Activated CD8-positive, alpha-beta T cell treated with anti-CD3 and anti-CD28 coated beads for 36 hours (primary cell): ENCODE data around the gene CYP26B1. TPM values are rescaled to one million over a fixed set of nuclear protein-coding genes. Genes with fewer than 3 reads are reported as not detected.

Experiments
- ATAC-seq: fragments of 200-7000 bp; cut with Tn5 transposase; one replicate; pipeline ENCODE4 v1.10.0; 2021; ENCODE audit warnings: mild to moderate bottlenecking, moderate library complexity
- CTCF ChIA-PET: fragments of 350-600 bp; sonication (Branson Sonifier 250); formaldehyde crosslinking; loops from one replicate; lab custom pipeline; 2021; ENCODE audit warnings: antibody characterized with exemption; lab: Charles Lee
- POLR2A ChIA-PET: fragments of 350-600 bp; sonication (Branson Sonifier 250); formaldehyde crosslinking; loops from one replicate; lab custom pipeline; 2021; ENCODE audit warnings: antibody characterized with exemption; lab: Charles Lee
- DNase-seq: peaks from one replicate; pipeline ENCODE4 v3.0.0-alpha.2; 2020
- H3K27ac Mint-ChIP-seq: one replicate; pipeline ENCODE4 v1.8.0; 2021; ENCODE audit warnings: mild to moderate bottlenecking, mixed read lengths
- H3K27me3 Mint-ChIP-seq: one replicate; pipeline ENCODE4 v1.8.0; 2021; ENCODE audit warnings: mixed read lengths
- H3K36me3 Mint-ChIP-seq: one replicate; pipeline ENCODE4 v1.8.0; 2021; ENCODE audit warnings: low read depth, mixed read lengths
- H3K4me1 Mint-ChIP-seq: one replicate; pipeline ENCODE4 v1.8.0; 2021; ENCODE audit warnings: low read depth, mixed read lengths
- H3K4me3 Mint-ChIP-seq: one replicate; pipeline ENCODE4 v1.8.0; 2021; ENCODE audit warnings: mild to moderate bottlenecking, moderate library complexity, mixed read lengths
- H3K9me3 Mint-ChIP-seq: one replicate; pipeline ENCODE4 v1.8.0; 2021; ENCODE audit warnings: mixed read lengths
- CTCF ChIP-seq: fragments of 200-600 bp; IDR thresholded peaks from one replicate; pipeline ENCODE4 v1.8.0; 2022; ENCODE audit warnings: antibody characterized with exemption, mild to moderate bottlenecking
- intact Hi-C: fragments of 100-400 bp; cut with micrococcal nuclease; formaldehyde crosslinking; loops from one replicate; pipeline ENCODE4 v1.10.0; 2022
- total RNA-seq, 2 experiments: library from RNA; stranded (reverse); gene quantifications; one replicate each; pipeline ENCODE4 v1.2.3, GENCODE V29; 2021

CYP26B1 gene
- total RNA-seq, 2 experiments from 2014 or later = not detected

- Mint-ChIP-seq H3K36me3 (no peaks in the 10 kb centered on the region), H3K4me1 (peaks cover 36% of the 10 kb centered on the region), H3K27ac (no peak overlapping the region), H3K27me3 (peaks cover 58% of the 10 kb centered on the region), H3K9me3 (no peaks in the 10 kb centered on the region), H3K4me3 (peak overlapping the region; percentile 66)
- ChIA-PET POLR2A (no interaction called here), CTCF (interaction anchor here (0.6 to 2.3 kb wide), 4 partner anchors 228 to 600 kb away, joined by 3 to 9 read pairs (median 3); no protein-coding TSS in a partner anchor)
- peak; percentile 49 for DNase-seq
- TF ChIP-seq CTCF = no peak
- intact Hi-C loops = no loop called here
- ATAC-seq = peak; percentile 15
These were observed 1.3 kb upstream of the CYP26B1 start for GRCh38 chr2:72148837-72149555.

GRCh38 chr2:72148003-72148836 lies 558 bp upstream of the CYP26B1 start:
- Mint-ChIP-seq H3K4me1 (peaks cover 40% of the 10 kb centered on the region), H3K4me3 (peak overlapping the region; percentile 66), H3K36me3 (no peaks in the 10 kb centered on the region), H3K27me3 (peaks cover 65% of the 10 kb centered on the region), H3K27ac (no peak overlapping the region), H3K9me3 (no peaks in the 10 kb centered on the region)
- intact Hi-C loops = no loop called here
- ChIA-PET POLR2A (interaction anchor here (0.8 kb wide), 1 partner anchor 13 kb away, joined by 3 read pairs; no protein-coding TSS in a partner anchor), CTCF (interaction anchor here (0.6 to 0.9 kb wide), 3 partner anchors 227 to 599 kb away, joined by 3 read pairs; no protein-coding TSS in a partner anchor)
- DNase-seq (no peak), ATAC-seq (no peak)
- no peak for TF ChIP-seq CTCF

GRCh38 chr2:72146347-72147302 lies 1.0 kb downstream of the CYP26B1 start:
- POLR2A ChIA-PET = no interaction called here
- intact Hi-C loops = no loop called here
- ATAC-seq (no peak), DNase-seq (no peak)
- Mint-ChIP-seq H3K4me1 (peaks cover 40% of the 10 kb centered on the region), H3K4me3 (peak overlapping the region; percentile 14), H3K36me3 (no peaks in the 10 kb centered on the region), H3K27me3 (peaks cover 67% of the 10 kb centered on the region), H3K27ac (no peak overlapping the region), H3K9me3 (no peaks in the 10 kb centered on the region)
- CTCF ChIA-PET = interaction anchor here (0.7 kb wide), 1 partner anchor 223 kb away, joined by 3 read pairs; no protein-coding TSS in a partner anchor
- no peak for TF ChIP-seq CTCF

GRCh38 chr2:72145658-72146329 lies 1.9 kb downstream of the CYP26B1 start:
- H3K27ac Mint-ChIP-seq = no peak overlapping the region
- DNase-seq (no peak), ATAC-seq (no peak)
- CTCF ChIA-PET = no interaction called here
- peaks cover 61% of the 10 kb centered on the region for H3K27me3 Mint-ChIP-seq
- H3K4me3 Mint-ChIP-seq = peak overlapping the region; percentile 33
- H3K9me3 Mint-ChIP-seq = no peaks in the 10 kb centered on the region
- intact Hi-C loops = no loop called here
- H3K4me1 Mint-ChIP-seq = peaks cover 40% of the 10 kb centered on the region
- no peaks in the 10 kb centered on the region for H3K36me3 Mint-ChIP-seq
- POLR2A ChIA-PET = no interaction called here
- TF ChIP-seq CTCF = no peak
